Erythroblast (primary cell): ENCODE data around the gene RGS11.

Source experiments
- GATA1 ChIP-seq: IDR thresholded peaks from 2 replicates; pipeline ENCODE4 v1.6.1; 2011; ENCODE audit warnings: low read depth, mild to moderate bottlenecking, control low read depth, low read length, moderate library complexity
- POLR2A ChIP-seq: IDR thresholded peaks from 2 replicates; pipeline ENCODE4 v1.6.1; 2011; ENCODE audit warnings: mild to moderate bottlenecking, low read length

GRCh38 chr16:252366-253337, 23.1 kb downstream of the RGS11 start:
- no peak for TF ChIP-seq POLR2A
- no peak for TF ChIP-seq GATA1
